HG03558 (cell line): ENCODE data around the gene WASF2.
"Not testable (repeated sequence)": the region's sequence is repeated elsewhere in the genome, so short reads cannot be mapped to it uniquely, and the experiment has no call there.

Experiments
- ATAC-seq: cut with Tn5 transposase; IDR thresholded peaks from one replicate; pipeline ENCODE4 v1.9.1; 2021; ENCODE audit warnings: moderate number of reproducible peaks; ENCODE audit not compliant: unreplicated experiment; ENCODE audit errors: extremely low read depth

The WASF2 gene

GRCh38 chr1:27403065-27403726 is 86.8 kb downstream of the WASF2 start:
- ATAC-seq, result no peak

- ATAC-seq, result no peak
Measured at GRCh38 chr1:27402349-27402754, 87.6 kb downstream of the WASF2 start.

GRCh38 chr1:27400963-27401341 is 89.0 kb downstream of the WASF2 start:
- no peak for ATAC-seq

- ATAC-seq, result no peak
Measured at GRCh38 chr1:27400082-27400962, 89.6 kb downstream of the WASF2 start.

GRCh38 chr1:27399251-27400025 is 90.5 kb downstream of the WASF2 start:
- no peak for ATAC-seq

- ATAC-seq, result no peak
Measured at GRCh38 chr1:27398405-27399149, 91.4 kb downstream of the WASF2 start.

- no peak for ATAC-seq
Measured at GRCh38 chr1:27397749-27398148, 92.2 kb downstream of the WASF2 start.

GRCh38 chr1:27397110-27397509 is 92.9 kb downstream of the WASF2 start:
- ATAC-seq, result no peak

GRCh38 chr1:27395441-27396195 is 94.3 kb downstream of the WASF2 start:
- ATAC-seq, result no peak

- ATAC-seq, result no peak
Measured at GRCh38 chr1:27394925-27395324, 95.0 kb downstream of the WASF2 start.

GRCh38 chr1:27394282-27394658 is 95.7 kb downstream of the WASF2 start:
- ATAC-seq, result no peak

GRCh38 chr1:27393641-27394281 is 96.2 kb downstream of the WASF2 start:
- no peak for ATAC-seq

- ATAC-seq, result no peak
Measured at GRCh38 chr1:27392778-27393635, 97.0 kb downstream of the WASF2 start.

GRCh38 chr1:27392096-27392777 is 97.7 kb downstream of the WASF2 start, which contains the start of gene GPR3:
Gene GPR3 (plus strand): TSS chr1:27392622. CDS start chr1:27393799, 1,177 bp downstream.
- ATAC-seq, result peak; percentile 57

- ATAC-seq, result no peak
Measured at GRCh38 chr1:27391511-27392095, 98.4 kb downstream of the WASF2 start.

- no peak for ATAC-seq
Measured at GRCh38 chr1:27388337-27389005, 101.5 kb downstream of the WASF2 start.

- ATAC-seq, result not testable (repeated sequence)
Measured at GRCh38 chr1:27384797-27385196, 105.2 kb downstream of the WASF2 start.
